Transverse colon (tissue), 4 donors: ENCODE measurements around the gene PPM1D.

Experiments used
- EP300 ChIP-seq: sonication (generic); formaldehyde crosslinking; IDR thresholded peaks from one replicate; pipeline ENCODE4 v1.6.1; 2017; ENCODE audit warnings: antibody characterized with exemption, low read depth
- POLR2AphosphoS5 ChIP-seq, 3 donors: sonication (generic); formaldehyde crosslinking; IDR thresholded peaks; one replicate each; pipeline ENCODE4 v1.6.1; 2016; ENCODE audit warnings: antibody characterized with exemption in 3 of 3
- TF ChIP-seq, protein P1 (sequence below), 5 experiments: fragments of 200-600 bp in 3 of 5; fragments of 450-650 bp in 2 of 5; sonication (generic) in 3 of 5; IDR thresholded peaks; 1 replicate in 2 of 5; 2 replicates in 3 of 5; pipeline ENCODE4 v1.5.1; 2016 to 2017; ENCODE audit warnings: antibody characterized with exemption in 5 of 5, inconsistent platforms in 3 of 5, mild to moderate bottlenecking in 2 of 5, moderate library complexity in 1 of 5

DNA sequence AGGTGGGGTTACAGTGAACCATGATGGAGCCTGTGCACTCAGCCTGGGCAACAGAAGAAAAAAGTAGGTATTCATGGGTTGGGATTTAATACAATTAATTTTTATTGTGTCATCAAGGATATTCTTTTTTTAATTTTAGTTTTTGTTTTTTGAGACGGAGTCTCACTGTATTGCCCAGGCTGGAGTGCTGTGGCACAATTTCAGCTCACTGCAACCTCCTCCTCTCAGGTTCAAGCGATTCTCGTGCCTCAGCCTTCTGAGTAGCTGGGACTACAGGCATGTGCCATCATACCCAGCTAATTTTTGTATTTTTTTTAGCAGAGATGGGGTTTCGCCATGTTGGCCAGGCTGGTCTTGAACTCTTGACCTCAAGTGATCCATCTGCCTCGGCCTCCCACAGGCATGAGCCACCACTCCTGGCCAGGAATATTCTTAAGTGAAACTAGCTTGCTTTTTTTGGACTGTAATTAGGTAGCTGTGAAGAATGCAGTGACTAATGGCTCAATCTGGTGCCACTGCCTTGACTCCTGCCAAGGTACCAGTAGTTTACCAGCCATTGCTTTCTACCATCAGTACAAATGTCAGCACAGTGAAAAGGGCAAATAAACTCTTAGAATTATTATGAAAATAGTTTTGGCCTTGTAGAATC, 4.8 kb downstream of the PPM1D start:
- TF ChIP-seq POLR2AphosphoS5 (IDR thresholded peaks at IDR 0.05) (no peak), EP300 (no peak)
- TF ChIP-seq, protein P1, sequence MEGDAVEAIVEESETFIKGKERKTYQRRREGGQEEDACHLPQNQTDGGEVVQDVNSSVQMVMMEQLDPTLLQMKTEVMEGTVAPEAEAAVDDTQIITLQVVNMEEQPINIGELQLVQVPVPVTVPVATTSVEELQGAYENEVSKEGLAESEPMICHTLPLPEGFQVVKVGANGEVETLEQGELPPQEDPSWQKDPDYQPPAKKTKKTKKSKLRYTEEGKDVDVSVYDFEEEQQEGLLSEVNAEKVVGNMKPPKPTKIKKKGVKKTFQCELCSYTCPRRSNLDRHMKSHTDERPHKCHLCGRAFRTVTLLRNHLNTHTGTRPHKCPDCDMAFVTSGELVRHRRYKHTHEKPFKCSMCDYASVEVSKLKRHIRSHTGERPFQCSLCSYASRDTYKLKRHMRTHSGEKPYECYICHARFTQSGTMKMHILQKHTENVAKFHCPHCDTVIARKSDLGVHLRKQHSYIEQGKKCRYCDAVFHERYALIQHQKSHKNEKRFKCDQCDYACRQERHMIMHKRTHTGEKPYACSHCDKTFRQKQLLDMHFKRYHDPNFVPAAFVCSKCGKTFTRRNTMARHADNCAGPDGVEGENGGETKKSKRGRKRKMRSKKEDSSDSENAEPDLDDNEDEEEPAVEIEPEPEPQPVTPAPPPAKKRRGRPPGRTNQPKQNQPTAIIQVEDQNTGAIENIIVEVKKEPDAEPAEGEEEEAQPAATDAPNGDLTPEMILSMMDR (IDR thresholded peaks at IDR 0.05), result no peak
